GM10248 (cell line): ENCODE measurements around the gene INMT.

Experiments used
- CTCF ChIA-PET: fragments of 300-600 bp; sonication (Branson Sonifier 250); formaldehyde crosslinking; extraction: SDS; loops from one replicate; lab custom pipeline; 2021; ENCODE audit warnings: antibody characterized with exemption; lab: Yijun Ruan, JAX
- POLR2A ChIA-PET: fragments of 350-650 bp; sonication (Branson Sonifier 250); formaldehyde crosslinking; extraction: SDS; loops from one replicate; lab custom pipeline; 2020; ENCODE audit warnings: antibody characterized with exemption; lab: Yijun Ruan, JAX
- DNase-seq: peaks from one replicate; pipeline ENCODE4 v3.0.0; 2012; ENCODE audit errors: extremely low spot score
- TF ChIP-seq, protein P1 (sequence below): IDR thresholded peaks from 2 replicates; pipeline ENCODE4 v1.5.1; 2012; ENCODE audit warnings: mild to moderate bottlenecking, low read depth; ENCODE audit errors: extremely low read depth, missing control alignments, control extremely low read depth

The INMT gene

DNA sequence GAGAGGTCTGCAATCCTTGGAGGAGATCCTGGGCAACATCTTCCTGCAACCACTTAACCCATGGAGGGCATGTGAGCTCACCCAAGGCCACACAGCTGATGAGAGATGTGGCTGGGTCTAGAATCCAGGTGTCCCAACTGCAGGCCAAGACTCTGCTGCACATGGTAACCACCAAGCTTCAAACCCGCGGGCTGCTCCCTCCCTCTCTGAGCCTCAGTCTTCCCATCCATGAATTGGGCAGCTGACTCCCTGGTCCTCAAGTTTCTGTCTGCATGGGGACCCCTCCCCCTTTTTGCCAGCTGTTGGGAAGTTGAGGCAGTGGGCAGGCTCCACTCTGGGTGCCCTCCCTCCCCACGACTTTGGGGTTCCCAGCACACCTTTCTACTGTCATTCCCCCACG lies 20.9 kb upstream of the INMT start:
- no peak for DNase-seq
- POLR2A ChIA-PET = no interaction called here
- TF ChIP-seq, protein P1, sequence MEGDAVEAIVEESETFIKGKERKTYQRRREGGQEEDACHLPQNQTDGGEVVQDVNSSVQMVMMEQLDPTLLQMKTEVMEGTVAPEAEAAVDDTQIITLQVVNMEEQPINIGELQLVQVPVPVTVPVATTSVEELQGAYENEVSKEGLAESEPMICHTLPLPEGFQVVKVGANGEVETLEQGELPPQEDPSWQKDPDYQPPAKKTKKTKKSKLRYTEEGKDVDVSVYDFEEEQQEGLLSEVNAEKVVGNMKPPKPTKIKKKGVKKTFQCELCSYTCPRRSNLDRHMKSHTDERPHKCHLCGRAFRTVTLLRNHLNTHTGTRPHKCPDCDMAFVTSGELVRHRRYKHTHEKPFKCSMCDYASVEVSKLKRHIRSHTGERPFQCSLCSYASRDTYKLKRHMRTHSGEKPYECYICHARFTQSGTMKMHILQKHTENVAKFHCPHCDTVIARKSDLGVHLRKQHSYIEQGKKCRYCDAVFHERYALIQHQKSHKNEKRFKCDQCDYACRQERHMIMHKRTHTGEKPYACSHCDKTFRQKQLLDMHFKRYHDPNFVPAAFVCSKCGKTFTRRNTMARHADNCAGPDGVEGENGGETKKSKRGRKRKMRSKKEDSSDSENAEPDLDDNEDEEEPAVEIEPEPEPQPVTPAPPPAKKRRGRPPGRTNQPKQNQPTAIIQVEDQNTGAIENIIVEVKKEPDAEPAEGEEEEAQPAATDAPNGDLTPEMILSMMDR = no peak
- CTCF ChIA-PET = interaction anchor here (0.9 to 1.7 kb wide), 3 partner anchors 8 to 22 kb away, joined by 3 to 8 read pairs (median 4); no protein-coding TSS in a partner anchor

DNA sequence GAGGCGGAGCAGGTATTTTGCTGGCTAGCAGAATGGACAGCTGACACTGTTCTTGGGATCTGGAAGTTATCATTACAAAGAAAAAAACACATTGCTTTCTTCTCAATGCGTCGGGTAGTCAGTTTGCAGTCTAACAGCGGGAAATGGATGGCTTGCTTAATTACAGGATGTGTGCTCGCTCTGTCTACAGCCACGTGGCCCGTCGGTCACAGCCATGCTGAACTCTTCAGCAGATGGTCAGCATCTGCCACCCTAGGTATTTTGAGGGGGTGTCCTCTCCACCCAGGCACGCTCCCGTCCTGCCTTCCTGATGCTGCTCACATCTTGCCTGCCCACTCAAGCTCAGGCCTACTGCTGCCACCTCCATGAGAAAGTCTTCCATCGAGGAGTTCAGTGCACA lies 20.4 kb upstream of the INMT start:
- ChIA-PET POLR2A (no interaction called here), CTCF (interaction anchor here (0.9 to 1.7 kb wide), 2 partner anchors 9 kb away, joined by 4 to 8 read pairs; no protein-coding TSS in a partner anchor)
- TF ChIP-seq, protein P1 = no peak
- no peak for DNase-seq

DNA sequence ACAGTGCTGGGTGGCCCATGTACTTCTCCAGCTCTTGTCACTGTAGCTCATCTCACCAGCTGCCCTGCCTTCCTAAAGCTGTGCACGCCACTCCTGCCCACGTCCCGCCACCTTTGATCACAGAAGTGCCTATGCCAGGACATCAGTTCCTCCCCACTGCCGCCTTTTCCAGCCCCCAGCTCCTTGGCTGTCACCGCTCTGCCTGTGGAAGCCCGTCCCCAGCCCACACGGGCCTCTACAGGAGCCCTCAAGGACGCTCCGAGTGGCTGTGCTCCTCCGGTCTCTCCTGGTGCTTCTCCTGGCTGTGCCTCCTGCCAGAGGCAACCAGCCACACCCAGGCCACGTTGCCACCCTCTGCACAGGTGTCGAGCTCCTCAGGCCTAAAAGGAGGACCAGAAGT lies 19.3 kb upstream of the INMT start:
- ChIA-PET CTCF (no interaction called here), POLR2A (no interaction called here)
- DNase-seq = no peak
- TF ChIP-seq, protein P1 = no peak

GRCh38 chr7:30733216-30733615 lies 18.7 kb upstream of the INMT start:
- CTCF ChIA-PET = no interaction called here
- TF ChIP-seq, protein P1 = no peak
- POLR2A ChIA-PET = no interaction called here
- DNase-seq = no peak

DNA sequence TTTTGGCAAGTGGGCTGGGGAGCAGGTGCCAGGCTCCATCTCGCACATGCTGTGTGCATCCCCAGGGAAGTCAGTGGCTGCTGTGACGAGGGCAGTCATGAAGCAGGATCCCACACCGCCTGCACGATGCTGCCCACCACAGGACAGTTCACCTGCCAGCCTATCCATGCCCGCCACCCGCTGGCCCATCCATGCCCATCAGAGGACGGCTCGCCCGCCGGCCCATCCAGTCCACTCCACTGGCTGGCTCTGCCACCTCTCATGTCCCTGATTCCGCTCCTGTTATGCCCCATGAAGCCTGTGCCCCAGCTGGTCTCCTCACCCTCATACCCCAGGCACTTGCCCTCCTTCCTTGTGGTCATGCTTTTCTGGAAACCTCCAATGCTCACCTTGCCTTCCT lies 18.2 kb upstream of the INMT start:
- POLR2A ChIA-PET = no interaction called here
- no peak for DNase-seq
- TF ChIP-seq, protein P1 = no peak
- CTCF ChIA-PET = no interaction called here

DNA sequence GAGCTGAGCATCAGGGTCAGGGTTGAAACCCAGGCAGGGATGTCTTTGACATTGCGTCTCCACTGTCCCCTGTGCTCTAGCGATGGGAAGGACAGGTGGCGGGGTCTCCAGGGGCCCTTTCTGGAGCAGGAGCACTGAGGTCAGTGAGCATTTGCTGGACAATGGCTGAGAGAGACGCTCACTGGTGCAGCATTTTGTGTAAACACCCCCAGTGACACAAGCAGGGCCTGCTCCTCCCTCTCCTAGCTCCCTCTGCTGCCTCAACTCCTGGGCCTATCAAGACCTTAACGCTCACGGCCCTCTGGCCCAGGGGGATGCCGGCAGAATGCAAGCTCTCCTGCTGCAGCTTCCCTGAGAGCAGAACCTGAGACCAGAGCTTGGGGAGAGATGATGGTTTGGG lies 17.4 kb upstream of the INMT start:
- TF ChIP-seq, protein P1 = no peak
- ChIA-PET POLR2A (no interaction called here), CTCF (no interaction called here)
- DNase-seq = no peak

DNA sequence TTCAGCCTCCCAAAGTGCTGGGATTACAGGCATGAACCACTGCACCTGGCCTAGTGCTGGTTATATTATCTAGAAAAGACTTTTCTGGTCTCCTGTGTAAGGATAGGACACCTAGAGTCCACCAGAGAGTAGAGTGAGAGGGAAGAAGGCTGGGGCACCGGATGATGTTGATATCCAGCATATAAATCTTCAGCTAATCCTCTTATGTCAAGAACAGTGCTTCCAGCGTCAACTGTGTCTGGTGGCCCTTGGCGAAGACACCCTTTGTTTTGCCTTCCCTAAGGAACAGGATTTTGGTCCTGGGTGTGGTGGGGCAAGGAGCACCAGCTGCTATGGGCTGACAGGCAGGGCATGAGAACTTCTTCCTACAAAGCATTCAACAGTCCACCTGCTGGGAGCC lies 16.3 kb upstream of the INMT start:
- POLR2A ChIA-PET = no interaction called here
- DNase-seq = no peak
- CTCF ChIA-PET = no interaction called here
- TF ChIP-seq, protein P1 = no peak
